Kidney tubule cell (primary cell): Measurements from ENCODE around the gene EPHB2.
"Not testable (repeated sequence)": the region's sequence is repeated elsewhere in the genome, so short reads cannot be mapped to it uniquely, and the experiment has no call there.

Experiments
- DNase-seq: peaks from one replicate; pipeline ENCODE4 v3.0.0-alpha.2; 2018; ENCODE audit warnings: low spot score

The EPHB2 gene

GRCh38 chr1:22819361-22819760 is 108.7 kb downstream of the EPHB2 start:
- DNase-seq: no peak

GRCh38 chr1:22821027-22821426 is 110.4 kb downstream of the EPHB2 start:
- no peak for DNase-seq

- DNase-seq: no peak
Observed at GRCh38 chr1:22822371-22822770, 111.7 kb downstream of the EPHB2 start.

- no peak for DNase-seq
Observed at GRCh38 chr1:22824466-22824865, 113.8 kb downstream of the EPHB2 start.

GRCh38 chr1:22824975-22825374 is 114.3 kb downstream of the EPHB2 start:
- DNase-seq: no peak

GRCh38 chr1:22825486-22826189 is 115.0 kb downstream of the EPHB2 start:
- peak; percentile 28 for DNase-seq

GRCh38 chr1:22826604-22827580 is 116.3 kb downstream of the EPHB2 start:
- DNase-seq: peak; percentile 63

- DNase-seq: no peak
Observed at GRCh38 chr1:22827666-22828483, 117.2 kb downstream of the EPHB2 start.

GRCh38 chr1:22828484-22829308 is 118.1 kb downstream of the EPHB2 start:
- peak; percentile 34 for DNase-seq

GRCh38 chr1:22829309-22829989 is 118.8 kb downstream of the EPHB2 start:
- no peak for DNase-seq

GRCh38 chr1:22830041-22830566 is 119.5 kb downstream of the EPHB2 start:
- DNase-seq: no peak

- no peak for DNase-seq
Observed at GRCh38 chr1:22830757-22831340, 120.2 kb downstream of the EPHB2 start.

- DNase-seq: peak; percentile 96
Observed at GRCh38 chr1:22831729-22832413, 121.2 kb downstream of the EPHB2 start.

GRCh38 chr1:22832414-22832786 is 121.8 kb downstream of the EPHB2 start:
- peak; percentile 77 for DNase-seq

GRCh38 chr1:22833699-22834098 is 123.1 kb downstream of the EPHB2 start:
- no peak for DNase-seq

GRCh38 chr1:22834420-22834819 is 123.8 kb downstream of the EPHB2 start:
- DNase-seq: not testable (repeated sequence)

GRCh38 chr1:22835636-22836319 is 125.1 kb downstream of the EPHB2 start:
- no peak for DNase-seq

- DNase-seq: no peak
Observed at GRCh38 chr1:22836850-22837249, 126.2 kb downstream of the EPHB2 start.

- no peak for DNase-seq
Observed at GRCh38 chr1:22837332-22837731, 126.7 kb downstream of the EPHB2 start.
